Measurements from ENCODE around the gene SLC23A2.
"Not testable (repeated sequence)": the region's sequence is repeated elsewhere in the genome, so short reads cannot be mapped to it uniquely, and the experiment has no call there.

- TF ChIP-seq RAD21 (conservative IDR thresholded peaks at IDR 0.05); TAF1 (IDR thresholded peaks at IDR 0.05; ENCODE audit: low read depth); POLR2AphosphoS5 (IDR thresholded peaks at IDR 0.05); CTCF (IDR thresholded peaks at IDR 0.05; ENCODE audit: poor library complexity, severe bottlenecking); REST (IDR thresholded peaks at IDR 0.05; ENCODE audit: borderline replicate concordance); EZH2 (IDR thresholded peaks at IDR 0.05; ENCODE audit: borderline replicate concordance, insufficient read depth, low read length, poor library complexity, severe bottlenecking); SMC3 (conservative IDR thresholded peaks at IDR 0.05; ENCODE audit: poor library complexity): not testable (repeated sequence)
These were observed 3.5 kb upstream of the SLC23A2 start for GRCh38 chr20:5004825-5005224.

Data from neural cell (in vitro differentiated cells).